H9 (cell line): Measurements from ENCODE around the gene ATP8B2. TPM values are rescaled to one million over a fixed set of nuclear protein-coding genes. Genes with fewer than 3 reads are reported as not detected.

ENCODE experiments used
- DNase-seq: peaks from one replicate; pipeline ENCODE4 v3.0.0-alpha.2; 2017
- H2AFZ ChIP-seq: one replicate; pipeline ENCODE4 v1.6.1; 2013; ENCODE audit warnings: mild to moderate bottlenecking, low read length, control low read depth, moderate library complexity
- H2AK5ac ChIP-seq: 2 replicates; pipeline ENCODE4 v1.6.1; 2013; ENCODE audit warnings: low read length, control low read depth, mixed read lengths; ENCODE audit not compliant: insufficient read length
- H2BK120ac ChIP-seq: one replicate; pipeline ENCODE4 v1.6.1; 2013; ENCODE audit warnings: low read depth, mild to moderate bottlenecking, low read length, control low read depth, inconsistent platforms; ENCODE audit not compliant: poor library complexity, severe bottlenecking
- H2BK12ac ChIP-seq: 2 replicates; pipeline ENCODE4 v1.6.1; 2013; ENCODE audit warnings: low read length, control low read depth, mixed read lengths, low read depth; ENCODE audit not compliant: insufficient read length
- H2BK15ac ChIP-seq: 2 replicates; pipeline ENCODE4 v1.6.1; 2013; ENCODE audit warnings: low read depth, low read length, control low read depth
- H2BK20ac ChIP-seq: one replicate; pipeline ENCODE4 v1.6.1; 2013; ENCODE audit warnings: low read depth, mild to moderate bottlenecking, low read length, control low read depth, inconsistent platforms; ENCODE audit not compliant: poor library complexity, severe bottlenecking
- H2BK5ac ChIP-seq: 2 replicates; pipeline ENCODE4 v1.6.1; 2013; ENCODE audit warnings: low read length, control low read depth, mixed read lengths; ENCODE audit not compliant: insufficient read length
- H3K14ac ChIP-seq: 2 replicates; pipeline ENCODE4 v1.6.1; 2013; ENCODE audit warnings: low read length, control low read depth; ENCODE audit not compliant: insufficient read depth
- H3K18ac ChIP-seq: 2 replicates; pipeline ENCODE4 v1.6.1; 2013; ENCODE audit warnings: low read depth, mild to moderate bottlenecking, mixed read lengths, low read length, control low read depth; ENCODE audit not compliant: insufficient read length
- H3K23ac ChIP-seq: 2 replicates; pipeline ENCODE4 v1.6.1; 2013; ENCODE audit warnings: low read length, control low read depth, mixed read lengths, low read depth; ENCODE audit not compliant: insufficient read length
- H3K23me2 ChIP-seq: 2 replicates; pipeline ENCODE4 v1.6.1; 2013; ENCODE audit warnings: low read depth, mild to moderate bottlenecking, mixed read lengths, low read length, control low read depth; ENCODE audit not compliant: insufficient read length, poor library complexity, severe bottlenecking
- H3K27ac ChIP-seq: 2 replicates; pipeline ENCODE4 v1.5.1; 2013; ENCODE audit warnings: low read length, control low read depth, mixed read lengths, low read depth; ENCODE audit not compliant: insufficient read length
- H3K27me3 ChIP-seq: 2 replicates; pipeline ENCODE4 v1.6.1; 2013; ENCODE audit warnings: low read length, control low read depth, inconsistent platforms; ENCODE audit not compliant: insufficient read depth
- H3K4ac ChIP-seq: 2 replicates; pipeline ENCODE4 v1.6.1; 2013; ENCODE audit warnings: low read depth, mild to moderate bottlenecking, control low read depth, inconsistent platforms, low read length, moderate library complexity
- H3K4me1 ChIP-seq: 2 replicates; pipeline ENCODE4 v1.6.1; 2013; ENCODE audit warnings: low read length, control low read depth, inconsistent platforms; ENCODE audit not compliant: insufficient read depth
- H3K4me2 ChIP-seq: 2 replicates; pipeline ENCODE4 v1.6.1; 2013; ENCODE audit warnings: low read length, control low read depth, mixed read lengths; ENCODE audit not compliant: insufficient read length, insufficient read depth
- H3K56ac ChIP-seq: 2 replicates; pipeline ENCODE4 v1.6.1; 2013; ENCODE audit warnings: low read depth, mild to moderate bottlenecking, mixed read lengths, low read length, control low read depth; ENCODE audit not compliant: insufficient read length
- H3K79me1 ChIP-seq: 2 replicates; pipeline ENCODE4 v1.6.1; 2013; ENCODE audit warnings: low read depth, mild to moderate bottlenecking, moderate library complexity, low read length, control low read depth, inconsistent platforms; ENCODE audit not compliant: insufficient read depth, poor library complexity, severe bottlenecking
- H3K79me2 ChIP-seq: 2 replicates; pipeline ENCODE4 v1.6.1; 2013; ENCODE audit warnings: low read length, control low read depth, inconsistent platforms; ENCODE audit not compliant: insufficient read depth
- H3K9ac ChIP-seq: 2 replicates; pipeline ENCODE4 v1.6.1; 2013; ENCODE audit warnings: low read length, control low read depth, mixed read lengths; ENCODE audit not compliant: insufficient read length; ENCODE audit errors: extremely low read depth
- H3K9me3 ChIP-seq: one replicate; pipeline ENCODE4 v1.6.1; 2013; ENCODE audit warnings: low read depth, low read length, inconsistent platforms; ENCODE audit not compliant: control insufficient read depth
- H3T11ph ChIP-seq: one replicate; pipeline ENCODE4 v1.6.1; 2013; ENCODE audit warnings: mild to moderate bottlenecking, low read length, control low read depth, inconsistent platforms
- H4K20me1 ChIP-seq: one replicate; pipeline ENCODE4 v1.6.1; 2013; ENCODE audit not compliant: control insufficient read depth, insufficient read length, insufficient read depth
- H4K5ac ChIP-seq: 2 replicates; pipeline ENCODE4 v1.6.1; 2013; ENCODE audit warnings: low read depth, mild to moderate bottlenecking, mixed read lengths, low read length, control low read depth; ENCODE audit not compliant: insufficient read length
- H4K8ac ChIP-seq: replicated peaks from 2 replicates; pipeline ENCODE4 v1.6.1; 2013; ENCODE audit warnings: low read length, control low read depth, mixed read lengths, low read depth; ENCODE audit not compliant: insufficient read length
- H4K91ac ChIP-seq: 2 replicates; pipeline ENCODE4 v1.6.1; 2013; ENCODE audit warnings: low read depth, mild to moderate bottlenecking, moderate library complexity, mixed read lengths, low read length, control low read depth; ENCODE audit not compliant: insufficient read length
- H3K27ac Mint-ChIP-seq, 3 experiments: 2 replicates in 2 of 3; 3 replicates in 1 of 3; pipeline ENCODE4 v1.8.0; 2020 to 2021; ENCODE audit warnings: mixed read lengths in 3 of 3, mild to moderate bottlenecking in 1 of 3, moderate library complexity in 1 of 3
- H3K27me3 Mint-ChIP-seq: 2 replicates; pipeline ENCODE4 v1.8.0; 2021; ENCODE audit warnings: low read depth, mild to moderate bottlenecking, moderate library complexity, mixed read lengths
- H3K36me3 Mint-ChIP-seq, 3 experiments: 2 replicates in 2 of 3; 3 replicates in 1 of 3; pipeline ENCODE4 v1.8.0; 2020 to 2021; ENCODE audit warnings: low read depth in 3 of 3, mixed read lengths in 3 of 3; ENCODE audit not compliant: insufficient read depth in 1 of 3
- H3K4me1 Mint-ChIP-seq, 2 experiments: 2 replicates each; pipeline ENCODE4 v1.8.0; 2020; ENCODE audit warnings: mixed read lengths in 2 of 2
- H3K4me3 Mint-ChIP-seq, 2 experiments: 2 replicates in 1 of 2; 3 replicates in 1 of 2; pipeline ENCODE4 v1.8.0; 2020 to 2021; ENCODE audit warnings: mild to moderate bottlenecking in 2 of 2, mixed read lengths in 2 of 2, moderate library complexity in 1 of 2
- H3K9me3 Mint-ChIP-seq, 2 experiments: 2 replicates in 1 of 2; 3 replicates in 1 of 2; pipeline ENCODE4 v1.8.0; 2020; ENCODE audit warnings: mild to moderate bottlenecking in 2 of 2, mixed read lengths in 2 of 2, moderate library complexity in 1 of 2
- CTCF ChIP-seq: fragments of 200-600 bp; sonication (generic); conservative IDR thresholded peaks from 3 replicates; pipeline ENCODE4 v1.8.0; 2021; ENCODE audit warnings: antibody characterized with exemption, mild to moderate bottlenecking
- WGBS: extraction: QIAGEN DNeasy Blood & Tissue Kit; methylation state at CpG from one replicate; pipeline ENCODE4 v1.1.7; 2013; ENCODE audit warnings: missing lambda C conversion rate, low lambda C conversion rate, mixed read lengths; ENCODE audit not compliant: insufficient read length; ENCODE audit errors: extremely low coverage; 5-methylcytosine and 5-hydroxymethylcytosine counted together
- total RNA-seq: library from RNA; stranded (reverse); gene quantifications from 2 replicates; pipeline ENCODE4 v1.2.1, GENCODE V29; 2021

Gene ATP8B2
- total RNA-seq, 1 experiment from 2014 or later = 37.6 TPM

GRCh38 chr1:154352245-154352580 is 26.9 kb downstream of the ATP8B2 start:
- peak overlapping the region; percentile 80 to 89 for H3K4me3 Mint-ChIP-seq
- no peak overlapping the region for H3K27ac ChIP-seq

More at GRCh38 chr1:154352245-154352580, 26.9 kb downstream of the ATP8B2 start:
- Histone ChIP-seq H3K23ac (no peak overlapping the region), H4K20me1 (no peaks in the 10 kb centered on the region), H2AK5ac (no peak overlapping the region), H2BK5ac (no peak overlapping the region), H3K14ac (no peak overlapping the region), H4K5ac (no peak overlapping the region), H2BK20ac (no peak overlapping the region), H4K8ac (no peak overlapping the region), H2AFZ (no peak overlapping the region), H3K4me1 (no peaks in the 10 kb centered on the region; the same call in 1 of the 2 replicates), H2BK12ac (no peak overlapping the region), H4K91ac (no peak overlapping the region), H2BK120ac (no peak overlapping the region), H3K4me2 (peak overlapping the region; percentile 90), H3K79me1 (no peaks in the 10 kb centered on the region), H3K56ac (no peak overlapping the region), H3K18ac (no peak overlapping the region), H3T11ph (no peak overlapping the region), H2BK15ac (no peak overlapping the region), H3K23me2 (peaks cover 12% of the 10 kb centered on the region), H3K27me3 (no peaks in the 10 kb centered on the region), H3K4ac (no peak overlapping the region), H3K79me2 (no peaks in the 10 kb centered on the region), H3K9ac (peak overlapping the region; percentile 14), H3K9me3 (no peaks in the 10 kb centered on the region)
- Mint-ChIP-seq H3K36me3 (peaks cover 13 to 23% (median 22%) of the 10 kb centered on the region in 3 experiments), H3K9me3 (no peaks in the 10 kb centered on the region; a peak in 1 of 5 replicates), H3K4me1 (peaks cover 29 to 35% of the 10 kb centered on the region in 2 experiments), H3K27ac (peak overlapping the region in 1 of 3 experiments; percentile 28; a peak in 1 of 7 replicates), H3K27me3 (peaks cover 18% of the 10 kb centered on the region)
- TF ChIP-seq CTCF = no peak
- WGBS = no CpG with 5 or more reads among the region's 9 CpGs
- DNase-seq = no peak
